AML-193 (cell line): ENCODE data around the gene DLG2.
"Not testable (repeated sequence)": the region's sequence is repeated elsewhere in the genome, so short reads cannot be mapped to it uniquely, and the experiment has no call there.

Experiments used
- DNase-seq, 2 experiments: peaks; one replicate each; lab custom pipeline; 2025; lab: John Stamatoyannopoulos, UW

Gene DLG2

DNA sequence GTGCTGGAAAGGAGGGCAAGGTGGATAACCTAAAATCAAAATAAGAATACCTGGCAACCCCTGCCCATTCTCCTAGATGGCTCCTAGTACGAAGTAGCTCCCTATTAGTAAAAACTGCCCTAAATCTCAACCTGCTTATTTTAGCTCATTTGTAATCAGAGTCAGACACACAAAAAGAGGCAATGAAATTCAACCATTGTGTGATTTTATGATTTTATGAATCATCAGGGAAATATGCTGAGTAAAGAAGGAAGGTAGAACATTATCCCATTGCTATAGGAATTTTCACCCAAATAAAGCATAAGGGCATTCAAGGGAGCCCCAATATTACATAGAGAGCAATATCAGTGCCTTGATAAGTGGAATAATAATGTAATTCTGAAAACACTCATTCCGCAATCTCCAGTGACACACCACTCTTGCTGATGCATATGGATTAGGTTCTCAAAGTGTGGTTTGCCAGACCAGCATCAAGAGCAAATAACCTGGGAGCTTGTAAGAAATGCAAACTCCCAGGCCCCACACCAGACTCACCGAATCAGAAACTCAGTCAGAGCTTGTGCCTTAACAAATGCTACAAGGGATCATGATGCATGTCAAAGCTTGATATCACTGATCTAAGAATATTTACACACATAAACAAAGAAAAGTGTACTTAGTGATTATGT is 789.6 kb downstream of the DLG2 start:
- DNase-seq = no peak

DNA sequence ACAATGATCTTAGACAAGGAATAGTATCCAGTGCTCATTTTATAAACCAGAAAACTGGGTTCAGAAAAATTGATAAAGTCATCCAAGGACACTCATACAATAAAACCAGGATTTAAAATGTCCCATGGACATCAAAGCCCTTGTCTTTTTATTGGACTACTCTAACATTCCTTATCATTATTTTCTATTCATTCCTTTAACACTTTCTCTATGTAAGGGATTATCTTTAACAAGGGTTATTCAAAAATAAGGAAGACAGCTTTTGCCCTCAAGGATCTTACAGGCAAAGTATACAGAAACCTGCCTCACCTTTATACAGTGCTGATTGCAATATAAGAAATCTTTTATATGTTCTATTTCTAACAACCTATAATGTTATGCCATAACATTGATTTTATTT is 790.8 kb downstream of the DLG2 start:
- DNase-seq = no peak

DNA sequence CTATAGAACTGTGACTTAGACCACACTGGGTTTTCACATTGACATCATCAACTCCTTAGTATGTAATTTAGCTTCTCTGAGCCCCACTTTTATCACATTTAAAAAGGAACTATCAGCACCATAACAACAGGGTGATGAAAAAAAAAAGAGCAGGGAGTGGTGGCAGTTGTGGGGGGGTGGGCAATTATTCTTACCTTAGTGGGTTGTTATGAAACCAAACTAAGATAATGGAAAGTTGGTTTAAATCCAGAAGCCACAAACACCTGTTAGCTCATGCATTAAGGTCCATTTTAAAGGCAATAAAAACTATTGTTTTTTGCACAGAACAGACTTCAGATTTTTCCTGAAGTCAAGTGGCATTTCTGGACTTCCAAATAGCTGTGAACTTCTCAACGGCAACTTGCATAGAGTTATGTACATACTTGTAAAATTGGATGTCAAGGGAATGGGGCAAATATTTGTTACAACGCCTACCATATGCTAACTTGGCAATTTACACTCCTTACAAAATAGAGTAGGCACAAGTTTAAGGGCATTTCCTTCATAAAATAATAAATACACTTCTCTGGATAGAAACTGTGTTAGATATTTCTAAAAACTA is 793.6 kb downstream of the DLG2 start:
- DNase-seq = no peak

DNA sequence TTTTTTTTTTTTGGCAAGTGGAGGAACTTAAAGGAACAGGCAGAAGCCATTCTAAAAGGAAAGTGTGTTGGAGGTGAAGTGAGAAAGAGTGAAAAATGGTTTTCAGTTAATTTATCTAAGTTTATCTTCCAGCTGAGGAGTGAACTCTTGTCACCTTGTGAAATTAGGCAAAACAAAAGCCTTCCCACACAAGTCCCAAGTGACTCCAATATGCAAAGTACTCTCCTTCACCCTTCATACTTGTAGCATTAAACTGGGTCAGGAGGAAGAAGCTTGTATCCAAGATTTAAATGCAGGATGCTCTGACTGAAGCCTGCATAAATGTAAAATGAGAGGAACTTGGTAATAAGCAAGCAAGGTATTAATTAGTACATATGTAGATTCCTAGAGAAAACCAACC is 796.8 kb downstream of the DLG2 start:
- DNase-seq = no peak

DNA sequence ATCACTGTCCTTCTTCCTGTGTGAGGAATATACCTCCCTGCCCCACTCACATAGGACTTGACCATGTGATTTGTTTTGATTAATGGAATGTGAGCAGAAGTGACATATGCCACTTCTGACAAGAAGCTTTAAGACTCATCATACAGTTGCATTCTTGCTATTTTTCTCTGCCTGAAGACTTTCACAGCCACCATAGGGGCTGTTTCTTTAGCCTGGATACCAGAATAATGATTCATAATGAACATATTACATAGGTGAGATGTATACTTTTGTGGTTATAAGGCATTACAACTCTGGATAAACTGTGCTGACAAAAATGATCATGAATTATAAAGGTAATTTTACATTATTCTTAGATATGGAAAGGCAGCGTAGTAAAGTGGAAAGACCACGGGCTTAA is 798.0 kb downstream of the DLG2 start:
- no peak for DNase-seq

DNA sequence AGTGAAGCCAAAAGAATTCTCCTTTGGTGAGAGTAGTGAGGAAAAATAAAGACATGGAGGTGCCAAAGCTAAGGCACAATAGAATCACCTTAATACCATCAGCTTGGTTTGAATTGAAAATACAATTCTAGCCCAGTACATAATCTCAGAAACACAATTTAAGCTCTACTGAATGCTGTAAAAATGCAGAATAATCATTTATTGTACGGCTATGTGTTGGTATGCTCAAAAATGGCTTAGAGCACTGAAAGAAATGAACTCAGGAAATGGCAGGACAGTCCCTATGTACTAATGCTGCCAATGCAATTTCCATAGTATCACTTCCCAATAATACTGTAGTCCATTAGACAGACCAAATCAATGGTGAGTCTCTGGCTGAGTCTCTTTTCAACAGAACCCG is 798.5 kb downstream of the DLG2 start:
- no peak for DNase-seq

DNA sequence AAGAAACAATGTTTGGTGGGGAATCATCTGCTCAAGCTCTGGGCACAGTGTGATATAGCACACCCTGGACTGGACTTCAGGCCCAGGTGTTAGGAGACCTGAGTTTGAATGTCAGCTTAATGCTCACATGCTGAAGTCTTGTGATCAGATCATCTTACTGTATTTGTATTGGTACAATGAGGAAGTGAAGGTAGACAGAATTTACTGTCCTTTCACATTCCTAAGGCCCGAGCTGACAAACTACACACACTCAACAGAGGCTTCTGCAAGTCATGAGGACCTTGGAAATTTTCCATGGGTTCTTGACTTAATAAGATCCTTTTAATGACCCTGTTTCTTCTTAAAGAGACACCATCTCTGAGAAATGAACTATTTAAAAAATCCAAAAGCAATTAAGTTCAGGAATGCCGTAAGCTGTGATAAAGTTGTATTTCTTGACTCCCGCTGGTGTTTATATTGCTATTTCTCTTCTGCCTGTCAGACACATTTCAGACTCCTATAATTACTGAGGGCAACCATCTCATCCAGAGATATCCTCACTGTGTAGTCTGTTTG is 802.0 kb downstream of the DLG2 start:
- DNase-seq = no peak

DNA sequence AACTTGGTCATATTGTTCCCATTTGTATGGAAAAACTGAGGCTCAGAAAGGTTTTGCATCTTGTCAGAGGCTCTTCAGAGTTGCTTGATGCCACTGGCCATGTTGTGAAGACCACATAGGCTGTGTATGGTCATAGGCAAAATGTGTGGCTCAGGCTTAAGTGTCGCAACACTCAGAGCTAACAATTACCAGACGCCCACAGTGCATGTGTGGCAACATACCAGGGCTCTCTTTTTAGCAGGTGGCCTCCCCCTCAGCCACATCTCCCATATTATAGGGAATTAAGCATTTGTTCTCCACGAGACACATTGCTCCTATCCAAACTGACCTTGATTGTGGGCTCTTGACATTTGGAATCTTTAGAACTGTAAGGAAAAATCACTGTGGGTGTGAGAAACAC is 802.5 kb downstream of the DLG2 start:
- DNase-seq = no peak

DNA sequence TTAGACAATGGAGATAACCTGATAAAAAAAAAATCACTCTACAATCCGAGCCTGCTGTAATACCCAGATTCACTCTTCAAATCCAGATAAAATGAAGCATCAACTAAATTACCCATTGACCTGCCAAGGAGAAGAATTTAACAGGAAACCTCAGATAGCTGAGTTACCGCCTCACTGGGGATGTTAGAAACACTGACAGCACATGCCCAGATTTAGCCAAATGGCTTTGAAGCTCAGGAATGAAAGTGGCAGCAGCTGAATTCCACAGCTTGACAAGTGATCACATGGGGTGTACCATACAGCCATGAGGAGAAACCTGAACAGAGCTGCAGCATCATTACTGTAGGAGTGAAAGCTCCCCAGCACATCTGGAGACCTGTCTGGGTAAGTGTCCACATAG is 807.6 kb downstream of the DLG2 start:
- DNase-seq = no peak

DNA sequence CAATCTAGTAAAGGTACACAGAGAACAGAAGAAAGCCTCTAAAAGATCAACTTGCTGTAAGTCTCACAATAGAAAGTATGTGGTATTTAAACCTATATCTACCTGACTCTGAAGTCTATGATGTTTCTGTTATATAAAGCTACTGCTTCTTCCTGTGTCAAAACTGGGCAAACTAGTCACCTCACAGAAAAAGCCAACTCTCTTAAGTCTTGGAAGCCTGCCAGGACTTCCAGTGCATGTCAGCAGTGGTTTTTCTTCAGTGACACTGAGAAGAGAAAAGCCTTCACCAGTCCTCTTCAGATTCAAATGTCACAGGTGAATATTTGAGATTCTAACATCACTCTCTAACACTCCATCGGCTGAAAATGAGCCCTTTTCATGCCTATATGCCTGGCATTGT is 808.0 kb downstream of the DLG2 start:
- no peak for DNase-seq

DNA sequence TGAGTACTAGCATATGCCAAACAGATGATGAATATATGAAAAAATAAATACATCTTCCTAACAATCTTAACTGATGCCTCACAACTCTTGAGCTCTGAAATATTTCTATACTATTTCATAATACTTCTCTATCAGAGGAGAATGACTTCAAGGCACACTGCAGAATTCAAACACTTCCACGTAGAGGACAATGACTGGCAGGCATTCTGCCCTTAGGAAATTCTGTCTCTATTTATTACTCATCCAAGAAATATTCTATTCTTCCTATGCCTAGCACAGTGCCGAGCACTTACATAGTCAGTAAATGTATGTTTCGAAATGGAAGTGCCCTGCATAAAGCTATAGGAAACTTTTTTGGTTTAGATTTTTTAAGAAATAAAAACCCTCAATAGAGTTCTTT is 809.1 kb downstream of the DLG2 start:
- DNase-seq = no peak

DNA sequence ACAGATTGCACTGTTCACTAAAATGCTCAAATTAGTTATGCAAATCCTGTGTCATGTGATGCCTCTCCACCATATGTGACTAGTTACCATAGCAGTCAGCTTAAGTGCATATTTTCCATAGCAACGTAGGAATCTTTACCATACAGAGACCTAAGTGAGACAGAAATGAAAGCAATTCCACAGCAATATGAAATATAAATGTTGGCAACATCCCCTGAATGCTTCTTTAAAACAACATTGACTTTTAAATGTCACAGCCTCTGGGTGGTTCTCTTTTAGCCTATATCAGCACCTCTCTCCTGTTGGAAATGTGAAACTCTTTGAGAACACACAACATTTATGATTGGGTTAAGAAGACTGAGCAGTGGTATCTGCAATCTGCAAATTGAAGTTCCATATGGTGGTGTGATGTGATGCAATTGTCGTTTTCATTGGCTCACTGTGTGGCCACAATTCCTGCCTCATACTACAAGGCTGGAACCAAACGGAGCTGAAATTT is 814.6 kb downstream of the DLG2 start:
- no peak for DNase-seq

DNA sequence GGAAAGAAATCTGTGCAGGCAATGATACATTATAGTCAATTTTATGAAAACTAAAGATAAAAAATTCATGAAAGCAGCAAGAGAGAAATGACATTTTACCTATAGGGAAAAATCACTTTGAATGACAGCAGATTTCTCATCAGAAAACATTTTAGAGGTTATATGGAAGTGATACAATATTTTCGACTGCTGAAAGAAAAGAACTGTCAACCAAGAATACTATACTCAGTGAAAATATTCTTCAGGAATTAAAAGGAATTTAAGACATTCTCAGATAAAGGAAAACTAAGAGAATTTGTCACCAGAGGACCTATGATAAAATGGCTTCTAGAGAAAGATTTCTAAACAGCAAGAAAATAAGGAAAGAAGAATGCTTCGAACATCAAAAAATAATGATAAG is 820.8 kb downstream of the DLG2 start:
- no peak for DNase-seq

DNA sequence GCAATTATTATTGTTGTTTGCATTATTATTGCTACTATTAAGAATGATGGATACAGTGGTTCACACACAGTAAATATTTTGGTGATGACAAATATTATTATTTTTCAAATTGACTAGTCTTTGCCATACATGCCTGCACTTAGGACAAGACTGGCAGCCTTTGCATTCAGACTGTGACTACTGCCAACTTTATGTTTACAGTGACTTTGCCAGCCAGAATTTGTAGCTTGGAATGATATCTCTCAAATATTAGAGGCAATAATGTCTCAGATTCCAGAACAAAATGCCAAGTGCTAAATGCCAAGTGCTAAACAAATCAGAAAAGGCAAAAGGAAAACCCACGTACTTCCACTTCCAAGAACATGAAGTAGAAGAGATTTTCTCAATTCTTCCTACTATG is 823.1 kb downstream of the DLG2 start:
- no peak for DNase-seq

DNA sequence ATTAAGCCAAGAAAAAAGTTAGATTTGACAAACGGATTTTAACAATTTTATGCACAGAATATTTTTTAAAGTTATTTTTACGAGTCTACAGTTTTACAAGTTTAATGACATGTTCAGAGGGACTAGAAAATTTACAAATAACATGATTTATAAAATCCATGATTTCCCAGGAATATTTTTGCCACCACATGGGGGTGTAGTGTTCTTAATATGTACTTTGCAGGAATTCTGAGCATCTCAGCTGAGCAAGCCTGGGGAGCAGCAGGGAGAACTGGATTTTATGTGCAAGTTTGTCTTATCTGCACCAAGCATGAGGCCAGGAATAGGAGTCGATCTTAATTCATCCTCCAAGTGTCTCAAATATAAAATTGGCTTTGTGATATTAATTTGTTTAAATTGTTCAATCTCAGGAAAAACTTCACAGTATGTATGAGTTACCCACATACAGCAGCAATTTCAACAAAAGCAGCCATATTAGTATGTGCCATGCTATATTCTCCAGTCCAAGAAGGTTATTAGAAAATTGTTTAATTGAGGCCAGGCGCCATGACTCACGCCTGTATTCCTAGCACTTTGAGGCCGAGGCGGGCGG is 826.3 kb downstream of the DLG2 start:
- no peak for DNase-seq

DNA sequence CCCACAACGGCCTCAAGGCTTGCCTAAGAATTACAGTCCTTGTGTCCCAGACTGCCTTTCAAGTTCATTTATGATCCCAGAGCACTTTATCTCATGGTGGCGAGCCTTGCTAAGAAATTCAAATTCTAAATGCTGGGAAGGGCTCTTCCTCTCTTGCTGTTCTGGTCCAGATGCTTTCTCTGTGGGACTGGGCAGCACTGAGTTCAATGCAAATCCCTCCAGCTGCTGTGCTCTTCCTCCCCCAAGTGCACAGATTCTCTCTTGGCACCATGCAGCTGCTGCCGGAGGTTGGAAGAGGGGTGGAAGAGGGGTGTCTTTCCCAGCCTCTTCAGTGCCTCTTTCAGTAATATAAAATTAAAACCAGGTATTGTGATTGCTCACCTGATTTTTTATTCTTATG is 828.0 kb downstream of the DLG2 start:
- no peak for DNase-seq

DNA sequence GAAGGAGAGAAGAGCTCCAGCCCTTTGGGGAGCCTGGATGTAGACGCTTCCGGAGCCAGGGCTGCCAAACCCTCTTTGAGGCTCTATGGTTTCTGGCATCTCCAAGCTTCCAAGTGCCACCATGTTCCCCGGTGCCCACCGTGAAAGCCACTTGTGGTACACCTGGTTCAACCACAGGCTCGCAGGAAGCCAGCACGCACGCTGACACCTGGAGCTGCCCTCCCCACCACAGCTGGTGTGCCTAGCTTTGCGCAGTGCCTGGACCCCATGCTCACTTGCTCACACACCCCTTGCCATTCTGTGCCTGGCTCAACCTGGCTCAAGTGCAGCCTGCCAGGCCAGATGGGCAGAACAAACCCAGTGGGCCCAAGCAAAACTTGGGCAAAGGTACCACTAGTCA is 831.4 kb downstream of the DLG2 start:
- DNase-seq = no peak

DNA sequence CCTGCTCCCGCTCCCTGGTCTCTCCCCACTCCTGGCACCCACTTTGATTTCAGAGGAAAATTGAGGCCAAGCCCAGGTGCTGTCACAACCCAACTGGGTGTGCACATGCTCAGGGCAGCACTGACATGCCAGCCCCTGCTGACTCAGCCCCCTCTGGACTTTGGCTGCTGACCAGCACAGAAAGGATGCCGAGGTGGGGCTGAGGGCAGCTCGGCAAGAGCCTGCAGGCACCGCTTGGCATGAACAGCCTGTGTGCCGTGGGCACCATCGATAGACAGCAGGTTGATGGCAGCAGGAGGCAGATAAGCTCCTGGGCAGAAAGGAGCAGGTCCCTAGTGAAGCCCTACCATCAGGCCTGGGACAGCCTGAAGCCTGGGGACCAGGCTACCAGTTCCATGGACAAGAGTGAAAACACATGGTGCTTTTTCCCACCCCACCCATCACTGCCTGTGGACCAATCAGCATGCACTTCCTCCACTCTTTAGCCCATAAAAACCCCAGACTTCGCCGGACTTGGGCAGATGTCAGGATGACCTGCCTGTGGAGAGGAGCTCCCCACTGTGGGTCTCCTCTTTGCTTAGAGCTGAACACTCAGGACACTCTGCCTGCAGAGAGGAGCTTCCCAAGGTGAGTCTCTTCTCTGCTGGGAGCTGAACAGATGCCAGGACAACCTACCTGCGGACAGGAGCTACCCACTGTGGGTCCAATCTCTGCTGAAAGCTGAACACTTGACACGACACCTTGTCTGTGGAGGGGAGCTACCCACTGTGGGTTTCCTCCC is 832.3 kb downstream of the DLG2 start:
- no peak for DNase-seq

DNA sequence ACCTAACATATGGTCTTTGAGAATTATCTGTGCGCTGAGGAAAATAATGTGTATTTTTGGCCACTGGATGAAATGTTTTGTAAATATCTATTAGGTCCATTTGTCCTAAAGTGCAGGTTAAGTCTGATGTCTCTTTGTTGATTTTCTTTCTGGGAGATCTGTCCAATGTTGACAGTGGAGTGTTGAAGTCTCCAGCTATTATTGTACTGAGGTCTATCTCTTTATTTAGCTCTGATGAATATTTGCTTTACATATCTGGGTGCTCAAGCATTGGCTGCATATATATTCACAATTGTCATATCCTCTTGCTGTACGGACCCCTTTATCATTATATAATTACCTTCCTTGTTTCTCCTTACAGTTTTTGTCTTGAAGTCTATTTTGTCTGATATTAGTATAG is 833.8 kb downstream of the DLG2 start:
- DNase-seq = no peak

DNA sequence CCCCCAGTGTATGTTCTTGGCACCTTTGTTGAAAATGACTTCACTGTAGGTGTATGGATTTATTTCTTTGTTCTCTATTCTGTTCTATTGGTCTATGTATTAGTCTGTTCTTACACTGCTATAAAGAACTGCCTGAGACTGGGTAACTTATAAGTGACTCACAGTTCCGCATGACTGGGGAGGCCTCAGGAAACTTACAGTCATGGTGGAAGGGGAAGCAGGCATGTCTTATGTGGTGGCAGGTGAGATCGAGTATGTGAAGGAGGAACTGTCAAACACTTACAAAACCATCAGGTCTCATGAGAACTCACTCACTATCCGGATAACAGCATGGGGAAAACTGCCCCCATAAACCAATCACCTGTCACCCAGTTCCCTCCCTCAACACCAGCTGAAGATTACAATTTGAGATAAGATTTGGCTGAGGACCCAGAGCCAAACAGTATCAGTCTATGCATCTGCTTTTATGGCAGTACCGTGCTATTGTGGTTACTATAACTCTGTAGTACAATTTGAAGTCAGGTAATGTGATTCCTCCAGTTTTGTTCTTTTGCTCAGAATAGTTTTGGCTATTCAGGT is 836.2 kb downstream of the DLG2 start:
- DNase-seq = no peak

DNA sequence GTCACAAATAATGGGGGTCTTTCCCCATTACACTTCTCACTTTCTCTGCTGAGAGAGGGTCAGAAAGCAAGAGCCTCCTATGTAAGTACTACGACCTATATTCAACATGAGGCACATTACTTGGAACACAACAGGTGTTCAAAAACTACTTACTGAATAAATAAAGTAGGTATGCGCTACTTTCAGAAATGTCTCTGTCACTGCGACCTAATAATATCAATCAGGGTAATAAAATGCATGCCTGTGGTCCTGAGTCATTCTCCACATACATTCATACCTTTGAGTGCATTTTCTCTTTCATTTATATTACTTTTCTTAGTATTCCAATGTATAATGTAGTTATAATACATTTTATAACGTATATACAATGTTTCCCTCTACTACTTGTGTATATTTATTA is 838.9 kb downstream of the DLG2 start:
- no peak for DNase-seq

DNA sequence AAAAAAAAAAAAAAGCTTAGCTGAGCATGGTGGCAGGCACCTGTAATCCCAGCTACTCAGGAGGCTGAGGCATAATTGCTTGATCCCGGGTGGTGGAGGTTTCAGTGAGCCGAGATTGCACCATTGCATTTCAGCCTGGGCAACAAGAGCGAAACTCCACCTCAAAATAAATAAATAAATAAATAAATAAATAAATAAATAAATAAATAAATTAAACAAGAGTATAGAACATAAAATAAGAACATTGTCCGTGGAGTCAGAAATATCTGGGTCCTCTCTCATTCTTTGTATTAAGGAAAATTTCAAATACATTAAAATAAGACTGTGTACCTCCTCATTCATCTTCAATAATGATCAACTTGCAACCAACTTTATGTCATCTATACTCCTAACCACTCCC is 843.0 kb downstream of the DLG2 start:
- not testable (repeated sequence) for DNase-seq
